Stimulated activated CD4-positive, alpha-beta T cell treated with anti-CD3 and anti-CD28 coated beads, Interleukin-12 subunit alpha, Interleukin-12 subunit beta, amount 100 ng/mL, for 4 hours (primary cell): ENCODE results near the gene U2AF1.
"Not testable (repeated sequence)": the region's sequence is repeated elsewhere in the genome, so short reads cannot be mapped to it uniquely, and the experiment has no call there.

Experiments used
- DNase-seq: peaks from one replicate; pipeline ENCODE4 v3.0.0-alpha.2; 2020

U2AF1 gene

GRCh38 chr21:43076023-43076637 is 31.2 kb downstream of the U2AF1 start:
- not testable (repeated sequence) for DNase-seq

- DNase-seq, result not testable (repeated sequence)
These were observed 32.0 kb downstream of the U2AF1 start, which contains the start of gene CBS for GRCh38 chr21:43075170-43076022. TSS of gene CBS (minus strand) at chr21:43075835. CDS start at chr21:43072193, 3,642 bp downstream.

- DNase-seq, result not testable (repeated sequence)
These were observed 32.8 kb downstream of the U2AF1 start for GRCh38 chr21:43074401-43075169.

- not testable (repeated sequence) for DNase-seq
These were observed 34.6 kb downstream of the U2AF1 start for GRCh38 chr21:43072742-43073141.

GRCh38 chr21:43069682-43070081 is 37.7 kb downstream of the U2AF1 start:
- not testable (repeated sequence) for DNase-seq

GRCh38 chr21:43068065-43068464 is 39.3 kb downstream of the U2AF1 start:
- DNase-seq, result not testable (repeated sequence)

GRCh38 chr21:43066690-43067089 is 40.7 kb downstream of the U2AF1 start:
- DNase-seq, result not testable (repeated sequence)

GRCh38 chr21:43065991-43066390 is 41.4 kb downstream of the U2AF1 start:
- not testable (repeated sequence) for DNase-seq

GRCh38 chr21:43064265-43064917 is 43.0 kb downstream of the U2AF1 start:
- DNase-seq, result not testable (repeated sequence)

- DNase-seq, result not testable (repeated sequence)
These were observed 44.3 kb downstream of the U2AF1 start for GRCh38 chr21:43062955-43063664.

GRCh38 chr21:43053112-43053511 is 54.3 kb downstream of the U2AF1 start:
- DNase-seq, result not testable (repeated sequence)

- DNase-seq, result not testable (repeated sequence)
These were observed 61.2 kb downstream of the U2AF1 start for GRCh38 chr21:43045876-43046821.

- not testable (repeated sequence) for DNase-seq
These were observed 62.0 kb downstream of the U2AF1 start for GRCh38 chr21:43045165-43045875.

GRCh38 chr21:43044547-43044946 is 62.8 kb downstream of the U2AF1 start:
- DNase-seq, result not testable (repeated sequence)

GRCh38 chr21:43043291-43043690 is 64.1 kb downstream of the U2AF1 start:
- not testable (repeated sequence) for DNase-seq
